ENCODE data around the gene DYNLRB2. TPM values are rescaled to one million over a fixed set of nuclear protein-coding genes. Genes with fewer than 3 reads are reported as not detected.
A peak's percentile ranks its signal among the peaks of the same experiment; 100 is the strongest.

The DYNLRB2 gene
- total RNA-seq: 0.29 TPM in 1 of 2 replicates, not detected in the other

DNA sequence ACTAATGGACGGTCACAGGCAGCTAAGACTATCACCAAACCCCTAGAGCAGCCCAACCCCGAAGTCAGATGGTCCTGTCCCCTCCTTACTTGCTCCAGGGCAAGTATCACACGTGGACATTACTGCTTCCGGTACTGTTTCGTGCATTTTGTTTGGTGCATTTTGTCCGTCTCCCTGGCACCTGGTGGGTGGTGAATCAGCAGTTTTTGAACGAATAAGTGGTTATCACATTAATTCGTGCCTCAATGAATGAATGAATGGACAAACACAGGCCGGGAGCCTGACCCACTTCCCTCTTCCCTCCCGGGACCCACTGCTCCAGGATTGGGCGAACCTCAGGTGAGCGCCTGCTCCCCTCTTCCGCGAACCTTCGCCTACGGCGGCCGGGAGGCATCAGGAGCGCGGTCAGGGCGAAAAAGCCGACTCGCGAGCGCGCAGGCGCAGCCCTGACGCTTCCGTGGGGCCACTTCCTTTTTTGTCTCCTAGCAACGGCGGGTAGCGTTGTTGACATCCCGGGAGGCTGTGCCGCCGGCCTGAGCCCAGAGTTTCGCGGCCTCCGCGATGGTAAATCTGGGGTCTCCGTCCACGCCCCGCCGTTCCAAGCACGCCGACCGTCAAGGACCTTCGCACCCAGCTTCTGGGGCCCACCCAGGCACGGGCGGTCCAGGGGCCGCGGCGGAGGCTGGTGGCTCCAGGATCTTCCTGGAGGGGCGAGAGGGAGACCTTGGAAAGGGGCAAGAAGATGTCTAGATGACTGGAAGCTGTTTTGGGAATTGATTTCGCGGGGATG, at the start of gene DYNLRB2:
Gene DYNLRB2, plus strand, starts transcription at position 478 of the 790 bp plus-strand sequence. Its CDS starts 84 bp downstream, at position 562.
- Histone ChIP-seq H3K4me1 (ENCODE audit: insufficient read depth, low read length) (peaks cover 6% of the 10 kb centered on the region), H3K27me3 (ENCODE audit: insufficient read depth, low read length) (peaks cover 7% of the 10 kb centered on the region), H3K27ac (ENCODE audit: low read depth, low read length) (peak within 1 kb of the TSS; percentile 67)

DNA sequence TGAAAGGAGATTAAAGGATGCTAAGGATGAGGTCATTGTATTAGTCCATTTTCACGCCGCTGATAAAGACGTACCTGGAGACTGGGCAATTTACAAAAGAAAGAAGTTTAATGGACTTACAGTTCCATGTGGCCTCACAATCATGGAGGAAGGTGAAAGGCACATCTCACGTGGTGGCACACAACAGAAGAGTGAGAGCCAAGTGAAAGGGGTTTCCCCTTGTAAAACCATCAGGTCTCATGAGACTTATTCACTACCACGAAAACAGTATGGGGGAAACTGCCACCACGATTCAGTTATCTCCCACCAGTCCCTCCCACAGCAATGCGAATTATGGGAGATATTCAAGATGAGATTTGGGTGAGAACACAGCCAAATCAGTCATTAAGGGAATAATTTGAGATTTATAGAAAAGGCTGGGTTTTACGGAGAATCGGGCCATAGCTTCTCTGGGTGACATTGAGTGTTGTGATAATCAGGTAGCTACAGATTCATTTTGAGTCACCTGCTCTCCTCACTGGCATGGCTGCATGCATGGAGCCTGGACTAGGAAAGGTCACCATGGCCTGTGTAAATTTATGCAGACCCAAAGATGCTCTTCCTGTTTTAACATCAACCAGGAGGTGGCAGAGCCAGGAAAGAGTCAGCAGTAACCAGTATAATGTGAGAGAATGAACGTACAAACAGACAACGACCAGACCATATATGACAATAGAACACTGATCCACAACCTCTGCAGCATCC, 40.5 kb upstream of the DYNLRB2 start:
- Histone ChIP-seq H3K9me3 (ENCODE audit: low read depth, low read length) (no peaks in the 10 kb centered on the region), H3K27ac (ENCODE audit: low read depth, low read length) (no peak overlapping the region), H2AFZ (ENCODE audit: low read length) (no peak overlapping the region), H4K20me1 (ENCODE audit: insufficient read depth, low read length) (no peaks in the 10 kb centered on the region), H3K36me3 (ENCODE audit: insufficient read depth, low read length) (no peaks in the 10 kb centered on the region), H3K4me1 (ENCODE audit: insufficient read depth, low read length) (no peaks in the 10 kb centered on the region), H3K4me2 (ENCODE audit: insufficient read depth, low read length) (no peak overlapping the region), H3K4me3 (ENCODE audit: insufficient read depth, low read length) (no peak overlapping the region), H3K79me2 (ENCODE audit: insufficient read depth, low read length) (no peaks in the 10 kb centered on the region), H3K27me3 (ENCODE audit: insufficient read depth, low read length) (no peaks in the 10 kb centered on the region)
- DNase-seq (ENCODE audit: insufficient read length, low spot score, missing footprints): no peak
- TF ChIP-seq, protein P1, sequence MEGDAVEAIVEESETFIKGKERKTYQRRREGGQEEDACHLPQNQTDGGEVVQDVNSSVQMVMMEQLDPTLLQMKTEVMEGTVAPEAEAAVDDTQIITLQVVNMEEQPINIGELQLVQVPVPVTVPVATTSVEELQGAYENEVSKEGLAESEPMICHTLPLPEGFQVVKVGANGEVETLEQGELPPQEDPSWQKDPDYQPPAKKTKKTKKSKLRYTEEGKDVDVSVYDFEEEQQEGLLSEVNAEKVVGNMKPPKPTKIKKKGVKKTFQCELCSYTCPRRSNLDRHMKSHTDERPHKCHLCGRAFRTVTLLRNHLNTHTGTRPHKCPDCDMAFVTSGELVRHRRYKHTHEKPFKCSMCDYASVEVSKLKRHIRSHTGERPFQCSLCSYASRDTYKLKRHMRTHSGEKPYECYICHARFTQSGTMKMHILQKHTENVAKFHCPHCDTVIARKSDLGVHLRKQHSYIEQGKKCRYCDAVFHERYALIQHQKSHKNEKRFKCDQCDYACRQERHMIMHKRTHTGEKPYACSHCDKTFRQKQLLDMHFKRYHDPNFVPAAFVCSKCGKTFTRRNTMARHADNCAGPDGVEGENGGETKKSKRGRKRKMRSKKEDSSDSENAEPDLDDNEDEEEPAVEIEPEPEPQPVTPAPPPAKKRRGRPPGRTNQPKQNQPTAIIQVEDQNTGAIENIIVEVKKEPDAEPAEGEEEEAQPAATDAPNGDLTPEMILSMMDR (IDR thresholded peaks at IDR 0.05; ENCODE audit: extremely low read depth, low read depth, low read length): no peak

More for the DNA sequence above, at the start of gene DYNLRB2:
- peak; percentile 98 for DNase-seq (ENCODE audit: insufficient read length, low spot score, missing footprints)
- Histone ChIP-seq H2AFZ (ENCODE audit: low read length) (peak within 1 kb of the TSS; percentile 94), H3K36me3 (ENCODE audit: insufficient read depth, low read length) (no peaks in the 10 kb centered on the region), H3K4me2 (ENCODE audit: insufficient read depth, low read length) (peak within 1 kb of the TSS; percentile 91), H4K20me1 (ENCODE audit: insufficient read depth, low read length) (no peaks in the 10 kb centered on the region), H3K9me3 (ENCODE audit: low read depth, low read length) (no peaks in the 10 kb centered on the region), H3K79me2 (ENCODE audit: insufficient read depth, low read length) (no peaks in the 10 kb centered on the region), H3K4me3 (ENCODE audit: insufficient read depth, low read length) (peak within 1 kb of the TSS; percentile 91)
- TF ChIP-seq, protein P1 (IDR thresholded peaks at IDR 0.05; ENCODE audit: extremely low read depth, low read depth, low read length): no peak

DNA sequence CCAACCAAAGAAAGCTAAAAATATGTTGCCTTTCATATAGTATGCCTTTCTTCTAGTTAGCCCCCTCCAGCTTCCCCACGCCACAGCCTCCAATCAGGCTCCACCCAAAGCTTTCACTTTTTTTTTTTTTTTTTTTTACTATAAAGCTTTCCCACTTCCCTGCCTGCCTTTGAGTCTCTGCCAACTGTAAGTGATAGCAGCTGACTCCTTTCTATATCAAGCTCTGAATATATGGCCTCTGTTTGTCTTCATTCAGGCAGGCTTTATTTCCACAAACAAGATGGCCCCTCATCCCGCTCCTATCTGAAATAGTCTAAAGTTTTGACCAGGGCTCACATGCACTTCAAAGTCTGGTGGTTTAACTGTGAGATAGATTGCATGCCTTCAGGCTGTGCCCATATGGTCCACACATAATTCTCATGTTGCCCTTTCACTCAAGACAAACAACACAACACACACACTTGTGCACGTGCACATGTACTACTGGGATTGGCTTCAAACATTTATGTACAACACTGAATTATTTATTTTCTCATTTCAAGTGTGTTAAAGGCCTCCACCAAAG, 39.8 kb upstream of the DYNLRB2 start:
- no peak overlapping the region for H3K4me3 ChIP-seq (ENCODE audit: insufficient read depth, low read length)
- H3K27ac ChIP-seq (ENCODE audit: low read depth, low read length): no peak overlapping the region
- H4K20me1 ChIP-seq (ENCODE audit: insufficient read depth, low read length): no peaks in the 10 kb centered on the region
- no peaks in the 10 kb centered on the region for H3K9me3 ChIP-seq (ENCODE audit: low read depth, low read length)
- H3K4me1 ChIP-seq (ENCODE audit: insufficient read depth, low read length): no peaks in the 10 kb centered on the region
- H2AFZ ChIP-seq (ENCODE audit: low read length): no peak overlapping the region
- no peaks in the 10 kb centered on the region for H3K36me3 ChIP-seq (ENCODE audit: insufficient read depth, low read length)
- TF ChIP-seq, protein P1 (IDR thresholded peaks at IDR 0.05; ENCODE audit: extremely low read depth, low read depth, low read length): no peak
- H3K79me2 ChIP-seq (ENCODE audit: insufficient read depth, low read length): no peaks in the 10 kb centered on the region
- no peaks in the 10 kb centered on the region for H3K27me3 ChIP-seq (ENCODE audit: insufficient read depth, low read length)
- DNase-seq (ENCODE audit: insufficient read length, low spot score, missing footprints): no peak
- H3K4me2 ChIP-seq (ENCODE audit: insufficient read depth, low read length): no peak overlapping the region

DNA sequence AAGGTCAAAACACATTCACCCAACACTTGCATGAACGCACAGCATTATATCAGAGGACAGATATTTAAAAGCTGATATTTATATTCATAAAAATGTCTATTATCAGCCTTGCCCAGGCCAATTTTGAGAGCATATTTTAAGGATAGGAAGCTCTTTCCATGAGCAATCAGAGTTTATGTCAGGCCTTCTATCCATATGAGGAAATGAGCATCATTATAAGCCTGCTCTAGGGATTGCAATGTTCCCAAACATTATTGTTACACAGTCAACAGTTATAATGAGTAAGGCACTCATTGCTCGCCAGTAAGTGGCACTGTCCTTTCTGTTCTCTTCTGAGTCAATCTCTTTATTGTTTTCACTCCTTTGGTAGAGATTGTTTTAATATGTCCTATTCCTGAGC, 37.7 kb upstream of the DYNLRB2 start:
- no peak for DNase-seq (ENCODE audit: insufficient read length, low spot score, missing footprints)
- no peaks in the 10 kb centered on the region for H4K20me1 ChIP-seq (ENCODE audit: insufficient read depth, low read length)
- H3K4me2 ChIP-seq (ENCODE audit: insufficient read depth, low read length): no peak overlapping the region
- H3K4me1 ChIP-seq (ENCODE audit: insufficient read depth, low read length): no peaks in the 10 kb centered on the region
- H3K27me3 ChIP-seq (ENCODE audit: insufficient read depth, low read length): no peaks in the 10 kb centered on the region
- no peaks in the 10 kb centered on the region for H3K79me2 ChIP-seq (ENCODE audit: insufficient read depth, low read length)
- TF ChIP-seq, protein P1 (IDR thresholded peaks at IDR 0.05; ENCODE audit: extremely low read depth, low read depth, low read length): no peak
- H3K4me3 ChIP-seq (ENCODE audit: insufficient read depth, low read length): no peak overlapping the region
- H2AFZ ChIP-seq (ENCODE audit: low read length): no peak overlapping the region
- no peaks in the 10 kb centered on the region for H3K36me3 ChIP-seq (ENCODE audit: insufficient read depth, low read length)
- H3K9me3 ChIP-seq (ENCODE audit: low read depth, low read length): no peaks in the 10 kb centered on the region
- H3K27ac ChIP-seq (ENCODE audit: low read depth, low read length): no peak overlapping the region
